Neutrophil (primary cell): ENCODE results near the gene FOXK2.

ENCODE experiments used
- H3K27ac ChIP-seq: fragments of 200-600 bp; sonication (generic); 2 replicates; pipeline ENCODE4 v1.5.1; 2016; ENCODE audit warnings: mild to moderate bottlenecking, moderate library complexity
- H3K27me3 ChIP-seq: fragments of 200-600 bp; sonication (generic); 2 replicates; pipeline ENCODE4 v1.6.0; 2016; ENCODE audit warnings: mild to moderate bottlenecking
- H3K36me3 ChIP-seq: fragments of 200-600 bp; sonication (generic); 2 replicates; pipeline ENCODE4 v1.5.1; 2017
- H3K4me1 ChIP-seq, 2 experiments: fragments of 200-600 bp in 1 of 2; sonication (generic) in 1 of 2; 1 replicate in 1 of 2; 2 replicates in 1 of 2; pipeline versions ENCODE4 v1.5.1 to v1.6.1; 2013 to 2016; ENCODE audit warnings: low read depth in 1 of 2, low read length in 1 of 2, mild to moderate bottlenecking in 1 of 2, moderate library complexity in 1 of 2; ENCODE audit not compliant: control insufficient read depth in 1 of 2, insufficient read depth in 1 of 2
- H3K4me3 ChIP-seq, 2 experiments: fragments of 200-600 bp in 1 of 2; sonication (generic) in 1 of 2; 1 replicate in 1 of 2; 2 replicates in 1 of 2; pipeline ENCODE4 v1.5.1; 2013 to 2016; ENCODE audit warnings: low read depth in 1 of 2, low read length in 1 of 2, mild to moderate bottlenecking in 1 of 2, moderate library complexity in 1 of 2
- H3K9me3 ChIP-seq: fragments of 200-600 bp; sonication (generic); 2 replicates; pipeline ENCODE4 v1.5.1; 2016
- CTCF ChIP-seq: fragments of 200-600 bp; sonication (generic); IDR thresholded peaks from 2 replicates; pipeline ENCODE4 v1.5.1; 2016; ENCODE audit warnings: antibody characterized with exemption

Gene FOXK2

GRCh38 chr17:82590881-82591539 lies 71.5 kb downstream of the FOXK2 start:
- no peak for TF ChIP-seq CTCF
- Histone ChIP-seq H3K4me3 (peak overlapping the region in 1 of 2 experiments; percentile 10), H3K4me1 (peaks cover 35 to 40% of the 10 kb centered on the region in 2 experiments), H3K9me3 (no peaks in the 10 kb centered on the region), H3K36me3 (peaks cover 26% of the 10 kb centered on the region), H3K27ac (peak overlapping the region; percentile 86), H3K27me3 (no peaks in the 10 kb centered on the region)

- Histone ChIP-seq H3K4me3 (peak overlapping the region; percentile 50 to 55), H3K27ac (peak overlapping the region; percentile 86), H3K4me1 (peaks cover 35% of the 10 kb centered on the region in 2 experiments), H3K27me3 (no peaks in the 10 kb centered on the region), H3K9me3 (no peaks in the 10 kb centered on the region), H3K36me3 (peaks cover 34% of the 10 kb centered on the region)
- no peak for TF ChIP-seq CTCF
Observed at GRCh38 chr17:82592289-82592766, 72.8 kb downstream of the FOXK2 start.

DNA sequence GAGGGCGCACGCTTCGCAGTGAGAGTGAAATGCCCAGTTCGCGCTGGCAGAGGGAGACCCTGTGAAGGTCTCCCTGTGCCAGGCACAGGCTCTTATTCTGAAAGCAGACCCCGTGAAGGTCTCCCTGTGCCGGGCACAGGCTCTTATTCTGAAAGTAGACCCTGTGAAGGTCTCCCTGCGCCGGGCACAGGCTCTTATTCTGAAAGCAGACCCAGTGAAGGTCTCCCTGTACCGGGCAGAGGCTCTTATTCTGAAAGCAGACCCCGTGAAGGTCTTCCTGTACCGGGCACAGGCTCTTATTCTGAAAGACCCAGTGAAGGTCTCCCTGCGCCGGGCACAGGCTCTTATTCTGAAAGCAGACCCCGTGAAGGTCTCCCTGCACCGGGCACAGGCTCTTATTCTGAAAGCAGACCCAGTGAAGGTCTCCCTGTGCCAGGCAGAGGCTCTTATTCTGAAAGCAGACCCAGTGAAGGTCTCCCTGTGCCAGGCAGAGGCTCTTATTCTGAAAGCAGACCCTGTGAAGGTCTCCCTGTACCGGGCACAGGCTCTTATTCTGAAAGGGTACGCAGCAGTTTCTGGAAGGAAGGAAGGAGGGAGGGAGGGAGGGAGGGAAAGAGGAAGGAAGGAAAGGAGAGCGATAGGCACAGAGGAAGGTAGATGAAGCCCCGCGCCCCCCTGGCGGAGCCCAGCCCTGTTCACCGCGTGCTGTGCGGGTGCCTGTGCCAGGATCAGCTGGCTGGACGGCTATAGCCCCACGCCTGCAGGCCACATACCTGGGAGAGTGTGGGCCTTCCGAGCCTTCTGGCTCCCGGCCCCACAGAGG lies 73.4 kb downstream of the FOXK2 start:
- Histone ChIP-seq H3K27ac (peak overlapping the region; percentile 86), H3K9me3 (no peaks in the 10 kb centered on the region), H3K27me3 (no peaks in the 10 kb centered on the region), H3K4me1 (peaks cover 35% of the 10 kb centered on the region in 2 experiments), H3K4me3 (peak overlapping the region; percentile 50 to 55), H3K36me3 (peaks cover 34% of the 10 kb centered on the region)
- TF ChIP-seq CTCF: no peak

DNA sequence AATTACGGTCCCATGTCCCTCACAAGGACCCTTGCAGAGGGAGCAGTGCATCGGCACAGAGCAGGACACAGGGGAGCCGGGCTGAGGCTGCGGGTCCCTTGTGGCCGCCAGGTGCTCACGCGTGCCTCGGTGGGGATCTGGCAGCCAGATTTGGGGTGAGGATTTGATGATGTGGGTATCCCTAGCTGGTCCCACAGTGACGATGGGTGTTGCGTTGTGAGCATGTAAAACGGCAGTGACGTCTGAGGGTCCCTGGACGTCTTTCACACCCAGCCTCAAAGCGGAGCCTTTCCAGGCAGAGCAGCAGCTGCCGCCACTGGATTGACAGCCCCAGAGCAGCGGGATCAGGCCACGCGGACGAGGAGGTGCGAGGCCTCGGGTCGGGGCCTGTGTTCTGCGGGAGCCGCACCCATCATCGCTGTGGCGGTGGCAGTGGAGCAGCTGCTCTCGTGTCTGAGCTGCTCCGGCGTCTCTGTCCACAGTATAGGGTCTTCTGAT lies 74.1 kb downstream of the FOXK2 start:
- TF ChIP-seq CTCF: no peak
- H3K4me1 ChIP-seq: peaks cover 35% of the 10 kb centered on the region in 2 experiments
- peaks cover 34% of the 10 kb centered on the region for H3K36me3 ChIP-seq
- H3K27me3 ChIP-seq: no peaks in the 10 kb centered on the region
- peak overlapping the region; percentile 50 to 55 for H3K4me3 ChIP-seq
- no peaks in the 10 kb centered on the region for H3K9me3 ChIP-seq
- H3K27ac ChIP-seq: peak overlapping the region; percentile 86

DNA sequence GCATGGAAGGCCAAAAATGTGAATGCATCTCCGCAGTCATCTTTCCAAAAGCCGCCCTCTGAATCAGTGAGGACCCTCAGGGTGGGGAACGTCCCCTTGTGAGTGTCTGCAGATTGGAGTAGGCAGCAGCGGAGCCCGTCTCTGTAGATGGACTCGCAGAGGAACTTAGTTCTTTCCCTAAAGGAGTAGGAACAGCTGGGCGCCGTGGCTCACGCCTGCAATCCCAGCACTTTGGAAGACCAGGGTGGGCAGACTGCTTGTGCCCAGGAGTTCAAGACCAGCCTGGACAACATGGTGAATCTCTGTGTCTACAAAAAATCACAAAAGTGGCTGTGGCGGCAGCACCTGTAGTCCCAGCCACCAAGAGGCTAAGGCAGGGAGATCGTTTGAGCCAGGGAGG lies 75.0 kb downstream of the FOXK2 start:
- H3K36me3 ChIP-seq: peaks cover 40% of the 10 kb centered on the region
- no peaks in the 10 kb centered on the region for H3K27me3 ChIP-seq
- H3K27ac ChIP-seq: no peak overlapping the region
- H3K9me3 ChIP-seq: no peaks in the 10 kb centered on the region
- H3K4me1 ChIP-seq: peaks cover 35% of the 10 kb centered on the region in 2 experiments
- no peak for TF ChIP-seq CTCF
- no peak overlapping the region for H3K4me3 ChIP-seq
